Ishikawa (cell line): ENCODE data around the gene IL36A.

Experiments used
- CEBPB ChIP-seq: IDR thresholded peaks from 2 replicates; pipeline ENCODE4 v1.6.1; 2012
- CREB1 ChIP-seq: IDR thresholded peaks from 2 replicates; pipeline ENCODE4 v1.6.1; 2012; ENCODE audit warnings: low read depth
- EGR1 ChIP-seq: IDR thresholded peaks from 2 replicates; pipeline ENCODE4 v1.6.1; 2012
- EP300 ChIP-seq: IDR thresholded peaks from 2 replicates; pipeline ENCODE4 v1.6.1; 2012; ENCODE audit warnings: borderline replicate concordance
- FOXM1 ChIP-seq: IDR thresholded peaks from 2 replicates; pipeline ENCODE4 v1.6.1; 2012; ENCODE audit warnings: low read depth, borderline replicate concordance
- MAX ChIP-seq: IDR thresholded peaks from 2 replicates; pipeline ENCODE4 v1.6.1; 2012
- NFIC ChIP-seq: IDR thresholded peaks from 2 replicates; pipeline ENCODE4 v1.6.1; 2012
- RAD21 ChIP-seq: IDR thresholded peaks from 2 replicates; pipeline ENCODE4 v1.6.1; 2012; ENCODE audit warnings: low read depth
- TAF1 ChIP-seq: IDR thresholded peaks from 2 replicates; pipeline ENCODE4 v1.6.1; 2012; ENCODE audit warnings: low read depth, mild to moderate bottlenecking
- TCF12 ChIP-seq: IDR thresholded peaks from 2 replicates; pipeline ENCODE4 v1.6.1; 2012; ENCODE audit warnings: low read depth
- TEAD4 ChIP-seq: IDR thresholded peaks from 2 replicates; pipeline ENCODE4 v1.6.1; 2012
- USF1 ChIP-seq: IDR thresholded peaks from 2 replicates; pipeline ENCODE4 v1.6.1; 2012
- YY1 ChIP-seq: IDR thresholded peaks from 2 replicates; pipeline ENCODE4 v1.6.1; 2012; ENCODE audit warnings: low read depth
- ZBTB7A ChIP-seq: IDR thresholded peaks from 2 replicates; pipeline ENCODE4 v1.6.1; 2012; ENCODE audit warnings: low read depth
- TF ChIP-seq, protein P1 (sequence below): IDR thresholded peaks from 2 replicates; pipeline ENCODE4 v1.6.1; 2012; ENCODE audit warnings: low read depth, mild to moderate bottlenecking

Gene IL36A

DNA sequence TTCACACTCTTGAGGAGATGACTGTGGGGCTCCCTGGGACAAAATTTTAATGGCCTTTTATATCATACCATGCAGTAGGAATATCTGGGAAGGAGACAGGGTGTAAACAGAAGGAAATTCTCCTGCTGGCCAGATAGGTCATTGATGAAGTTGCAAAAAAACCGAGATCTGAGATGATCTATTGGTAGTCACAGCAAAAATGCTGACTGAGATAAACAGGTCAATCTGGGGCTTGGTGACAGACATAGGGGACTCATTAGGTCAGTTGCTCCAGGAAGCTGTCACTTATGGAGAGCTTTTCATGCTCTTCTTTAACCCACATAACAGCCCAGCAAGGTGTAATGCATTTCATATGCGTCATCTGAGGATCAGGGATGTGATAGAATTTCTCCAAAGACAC, 2.6 kb upstream of the IL36A start:
- TF ChIP-seq FOXM1 = no peak
- TF ChIP-seq TCF12 = no peak
- no peak for TF ChIP-seq EP300
- no peak for TF ChIP-seq CEBPB
- TF ChIP-seq RAD21 = no peak
- TF ChIP-seq USF1 = no peak
- TF ChIP-seq YY1 = no peak
- no peak for TF ChIP-seq CREB1
- TF ChIP-seq ZBTB7A = no peak
- TF ChIP-seq TAF1 = no peak
- no peak for TF ChIP-seq MAX

- TF ChIP-seq NFIC (no peak), EP300 (no peak), CEBPB (no peak), USF1 (no peak), RAD21 (no peak), TAF1 (no peak), FOXM1 (no peak), ZBTB7A (no peak), EGR1 (no peak), TCF12 (no peak), TEAD4 (no peak)
- TF ChIP-seq, protein P1, sequence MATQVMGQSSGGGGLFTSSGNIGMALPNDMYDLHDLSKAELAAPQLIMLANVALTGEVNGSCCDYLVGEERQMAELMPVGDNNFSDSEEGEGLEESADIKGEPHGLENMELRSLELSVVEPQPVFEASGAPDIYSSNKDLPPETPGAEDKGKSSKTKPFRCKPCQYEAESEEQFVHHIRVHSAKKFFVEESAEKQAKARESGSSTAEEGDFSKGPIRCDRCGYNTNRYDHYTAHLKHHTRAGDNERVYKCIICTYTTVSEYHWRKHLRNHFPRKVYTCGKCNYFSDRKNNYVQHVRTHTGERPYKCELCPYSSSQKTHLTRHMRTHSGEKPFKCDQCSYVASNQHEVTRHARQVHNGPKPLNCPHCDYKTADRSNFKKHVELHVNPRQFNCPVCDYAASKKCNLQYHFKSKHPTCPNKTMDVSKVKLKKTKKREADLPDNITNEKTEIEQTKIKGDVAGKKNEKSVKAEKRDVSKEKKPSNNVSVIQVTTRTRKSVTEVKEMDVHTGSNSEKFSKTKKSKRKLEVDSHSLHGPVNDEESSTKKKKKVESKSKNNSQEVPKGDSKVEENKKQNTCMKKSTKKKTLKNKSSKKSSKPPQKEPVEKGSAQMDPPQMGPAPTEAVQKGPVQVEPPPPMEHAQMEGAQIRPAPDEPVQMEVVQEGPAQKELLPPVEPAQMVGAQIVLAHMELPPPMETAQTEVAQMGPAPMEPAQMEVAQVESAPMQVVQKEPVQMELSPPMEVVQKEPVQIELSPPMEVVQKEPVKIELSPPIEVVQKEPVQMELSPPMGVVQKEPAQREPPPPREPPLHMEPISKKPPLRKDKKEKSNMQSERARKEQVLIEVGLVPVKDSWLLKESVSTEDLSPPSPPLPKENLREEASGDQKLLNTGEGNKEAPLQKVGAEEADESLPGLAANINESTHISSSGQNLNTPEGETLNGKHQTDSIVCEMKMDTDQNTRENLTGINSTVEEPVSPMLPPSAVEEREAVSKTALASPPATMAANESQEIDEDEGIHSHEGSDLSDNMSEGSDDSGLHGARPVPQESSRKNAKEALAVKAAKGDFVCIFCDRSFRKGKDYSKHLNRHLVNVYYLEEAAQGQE = no peak
These were observed 2.0 kb downstream of the IL36A start for GRCh38 chr2:113007250-113007649.

- TF ChIP-seq FOXM1 = no peak
These were observed 4.4 kb downstream of the IL36A start for GRCh38 chr2:113009622-113010021.

- TF ChIP-seq TCF12 = no peak
- no peak for TF ChIP-seq ZBTB7A
- no peak for TF ChIP-seq CREB1
- TF ChIP-seq EP300 = no peak
- TF ChIP-seq NFIC = no peak
These were observed 4.8 kb downstream of the IL36A start for GRCh38 chr2:113010088-113010487.

DNA sequence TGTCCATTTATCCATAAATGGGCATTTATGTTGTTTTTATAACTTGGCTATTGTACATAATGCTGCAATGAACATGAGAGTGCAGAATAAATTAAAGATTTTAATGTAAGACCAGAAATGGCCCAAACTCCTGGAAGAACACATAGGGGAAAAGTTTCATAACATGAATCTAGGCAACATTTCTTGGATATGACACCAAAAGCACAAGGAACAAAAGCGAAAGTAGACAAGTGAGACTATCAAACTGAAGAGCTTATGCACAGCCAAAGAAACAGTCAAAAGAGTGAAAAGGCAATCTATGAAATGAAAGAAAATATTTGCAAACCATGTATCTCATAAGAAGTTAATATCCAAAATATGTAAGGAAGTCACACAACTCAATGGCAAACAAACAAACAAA, 5.8 kb downstream of the IL36A start:
- no peak for TF ChIP-seq YY1
- TF ChIP-seq TEAD4 = no peak
- TF ChIP-seq MAX = no peak
- no peak for TF ChIP-seq TAF1
- no peak for TF ChIP-seq EGR1
- no peak for TF ChIP-seq RAD21
- no peak for TF ChIP-seq CEBPB
- TF ChIP-seq NFIC = no peak
- no peak for TF ChIP-seq FOXM1
- TF ChIP-seq TCF12 = no peak
- no peak for TF ChIP-seq CREB1
- no peak for TF ChIP-seq EP300
- no peak for TF ChIP-seq ZBTB7A

DNA sequence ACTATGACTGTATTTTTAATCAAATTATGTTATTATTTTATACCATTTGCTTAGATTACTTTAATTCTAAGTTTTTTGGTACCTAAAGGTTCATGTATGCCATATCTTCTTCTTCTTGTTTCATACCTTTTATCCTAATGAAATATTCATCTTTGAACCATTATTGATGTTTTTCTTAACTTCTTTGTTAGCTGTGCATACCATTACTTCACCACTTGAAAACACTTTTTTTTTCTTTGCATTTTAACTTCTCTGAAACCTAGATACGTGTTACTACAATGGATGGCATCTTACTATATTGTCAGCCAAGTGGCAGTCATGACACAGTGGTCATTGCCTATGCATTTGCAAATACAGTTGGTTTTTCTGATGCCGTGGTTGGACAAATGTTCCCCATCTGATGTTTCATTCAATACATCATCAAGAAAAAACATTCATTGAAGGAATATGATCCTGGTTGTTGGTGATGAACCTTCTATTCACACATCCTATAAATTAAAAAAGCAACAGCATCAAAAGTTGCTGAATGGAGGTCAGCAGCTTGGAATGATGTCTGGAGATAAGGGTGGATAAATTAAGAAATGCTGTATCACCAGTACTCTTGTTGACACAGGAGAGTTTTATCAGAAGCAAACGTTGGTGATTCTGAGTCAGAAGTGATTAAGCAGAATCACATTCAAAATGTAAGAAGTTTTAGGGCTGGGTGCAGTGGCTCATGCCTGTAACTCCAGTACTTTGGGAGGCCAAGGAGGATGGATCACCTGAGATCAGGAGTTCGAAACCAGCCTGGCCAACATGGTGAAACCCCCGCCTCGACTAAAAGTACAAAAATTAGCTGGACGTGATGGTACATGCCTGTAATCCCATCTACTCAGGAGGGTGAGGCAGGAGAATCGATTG, 7.4 kb downstream of the IL36A start:
- TF ChIP-seq CREB1 (no peak), FOXM1 (no peak), EGR1 (no peak), TEAD4 (no peak), TCF12 (no peak), NFIC (no peak), YY1 (no peak), RAD21 (no peak), CEBPB (no peak), ZBTB7A (no peak), USF1 (no peak), EP300 (no peak)
- TF ChIP-seq, protein P1 = no peak
